Fibroblast of the conjunctiva (primary cell): ENCODE results near the gene RNF111.
A peak's percentile ranks its signal among the peaks of the same experiment; 100 is the strongest.
"Not testable (repeated sequence)": the region's sequence is repeated elsewhere in the genome, so short reads cannot be mapped to it uniquely, and the experiment has no call there.

Source experiments
- DNase-seq: peaks from one replicate; pipeline ENCODE4 v3.0.0-alpha.2; 2010; ENCODE audit warnings: low read depth

Gene RNF111

DNA sequence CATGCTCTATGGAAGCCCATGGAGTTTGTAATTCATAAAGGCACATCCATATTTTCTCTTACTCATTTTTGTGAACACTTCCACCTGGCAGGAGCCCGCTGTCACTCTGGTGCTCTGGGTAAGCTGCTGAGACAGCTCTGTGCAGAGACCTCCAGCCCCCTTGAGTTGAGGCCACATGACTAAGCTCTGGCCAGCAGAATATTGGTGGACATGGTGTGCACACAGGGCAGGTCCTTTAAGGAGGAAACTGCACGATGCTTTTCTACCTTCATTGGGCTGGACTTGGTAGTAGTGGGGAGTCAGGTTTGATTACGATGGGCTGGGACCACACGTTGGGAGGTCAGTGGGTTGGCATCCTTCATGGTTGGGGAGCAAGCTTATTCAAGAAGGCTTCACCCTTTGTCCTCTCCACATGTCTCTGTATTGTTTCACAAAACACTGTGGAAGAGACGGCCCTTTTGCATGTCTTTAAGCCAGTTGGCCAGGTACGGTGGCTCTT lies 146.5 kb downstream of the RNF111 start:
- DNase-seq, result no peak

- DNase-seq, result no peak
Observed at GRCh38 chr15:59137566-59137965, 150.1 kb downstream of the RNF111 start.

- DNase-seq, result peak; percentile 16
Observed at GRCh38 chr15:59138243-59138642, 150.8 kb downstream of the RNF111 start.

DNA sequence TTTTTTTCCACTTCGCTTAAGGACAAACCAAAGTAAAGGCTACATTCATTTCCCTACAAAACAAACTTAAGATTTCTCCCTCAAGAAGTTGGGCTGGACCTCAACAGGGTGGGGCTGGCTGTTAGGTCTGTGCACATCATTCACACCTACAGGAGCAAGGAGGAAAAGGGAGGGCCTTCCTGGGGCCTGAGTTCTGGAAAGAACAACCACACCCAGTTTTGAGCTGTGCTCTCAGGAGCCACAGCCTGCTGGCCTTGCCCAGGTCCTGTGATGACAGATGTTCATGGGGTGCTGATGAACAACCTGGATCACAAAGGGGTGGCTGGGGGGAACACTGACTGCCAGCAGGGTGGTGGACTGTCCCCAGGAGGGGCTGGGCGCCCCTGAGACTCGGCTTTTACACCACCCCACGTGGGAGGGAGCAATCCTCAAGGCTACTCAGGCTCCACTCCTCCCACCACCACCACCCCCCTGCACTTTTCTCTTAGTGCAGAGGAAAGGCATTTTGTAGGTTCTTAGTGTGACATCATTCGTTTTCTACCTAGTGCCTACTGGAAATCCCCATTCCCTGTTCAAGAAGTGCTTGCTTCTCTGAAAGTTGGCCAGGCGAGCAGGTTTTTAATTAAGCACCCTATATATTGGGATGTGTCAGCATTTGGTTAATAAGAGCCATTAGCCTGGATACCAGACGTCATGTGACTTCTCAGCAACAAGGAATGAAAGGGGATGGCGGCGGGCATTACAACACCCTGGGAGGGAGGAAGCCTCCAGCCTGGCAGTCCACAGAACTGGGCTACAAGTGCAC lies 153.2 kb downstream of the RNF111 start:
- no peak for DNase-seq

- DNase-seq, result no peak
Observed at GRCh38 chr15:59143281-59143680, 155.8 kb downstream of the RNF111 start.

DNA sequence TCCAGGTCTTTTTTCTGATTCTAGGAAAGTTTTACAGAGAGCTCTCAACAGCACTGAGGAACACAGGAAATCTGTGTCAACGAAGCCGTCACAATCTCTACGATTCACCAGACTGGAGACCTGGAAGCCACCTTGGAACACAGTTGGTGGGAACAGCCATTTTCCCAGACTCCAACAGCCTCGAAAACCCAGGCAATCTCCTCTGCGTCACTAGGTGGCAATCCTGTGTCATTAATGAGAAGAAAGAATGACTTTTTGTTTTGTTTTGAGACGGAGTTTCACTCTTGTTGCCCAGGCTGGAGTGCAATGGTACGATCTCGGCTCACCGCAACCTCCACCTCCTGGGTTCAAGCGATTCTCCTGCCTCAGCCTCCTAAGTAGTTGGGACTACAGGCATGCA lies 157.1 kb downstream of the RNF111 start:
- not testable (repeated sequence) for DNase-seq
